ENCODE results near the gene CCM2L. TPM values are rescaled to one million over a fixed set of nuclear protein-coding genes. Genes with fewer than 3 reads are reported as not detected.

CCM2L gene
- total RNA-seq, 1 donor, result not detected

DNA sequence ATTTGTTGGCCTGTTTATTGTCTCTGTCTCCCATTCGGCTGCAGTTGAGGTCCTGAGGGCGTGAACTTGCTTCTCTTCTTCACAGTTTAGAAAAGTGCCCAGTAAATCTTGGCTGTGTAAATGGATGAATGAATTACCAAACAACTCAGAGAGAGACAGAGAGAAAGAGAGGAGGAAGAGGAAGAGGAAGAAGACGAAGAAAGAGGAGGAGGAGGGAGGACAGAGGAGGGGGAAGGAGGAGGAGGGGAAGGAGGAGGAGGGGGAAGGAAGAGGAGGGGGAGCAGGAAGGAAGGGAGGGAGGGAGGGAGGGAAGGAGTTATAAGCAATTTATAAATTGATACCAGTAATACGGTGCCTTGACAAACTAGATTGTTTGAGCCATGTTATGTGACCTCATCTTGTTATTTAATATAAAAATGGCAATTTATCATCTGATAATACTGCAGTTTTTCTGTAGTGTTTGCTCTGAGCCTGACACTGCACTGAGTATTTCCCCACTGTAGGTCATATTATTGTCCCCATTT, 60.5 kb downstream of the CCM2L start:
- Histone ChIP-seq H3K4me1 (ENCODE audit: insufficient read depth, low read length) (peaks cover 29% of the 10 kb centered on the region), H4K20me1 (ENCODE audit: insufficient read depth, low read length) (no peaks in the 10 kb centered on the region), H3K4me2 (ENCODE audit: insufficient read depth, low read length) (no peak overlapping the region), H3K9me3 (ENCODE audit: low read depth, low read length) (no peaks in the 10 kb centered on the region), H2AFZ (ENCODE audit: low read length) (no peak overlapping the region), H3K79me2 (ENCODE audit: insufficient read depth, low read length) (no peaks in the 10 kb centered on the region), H3K36me3 (ENCODE audit: insufficient read depth, low read length) (no peaks in the 10 kb centered on the region), H3K27me3 (ENCODE audit: insufficient read depth, low read length) (peaks cover 11% of the 10 kb centered on the region), H3K27ac (ENCODE audit: low read depth, low read length) (no peak overlapping the region), H3K4me3 (ENCODE audit: insufficient read depth, low read length) (no peak overlapping the region)
- no peak for DNase-seq (ENCODE audit: insufficient read length, low spot score, missing footprints)
- TF ChIP-seq, protein P1, sequence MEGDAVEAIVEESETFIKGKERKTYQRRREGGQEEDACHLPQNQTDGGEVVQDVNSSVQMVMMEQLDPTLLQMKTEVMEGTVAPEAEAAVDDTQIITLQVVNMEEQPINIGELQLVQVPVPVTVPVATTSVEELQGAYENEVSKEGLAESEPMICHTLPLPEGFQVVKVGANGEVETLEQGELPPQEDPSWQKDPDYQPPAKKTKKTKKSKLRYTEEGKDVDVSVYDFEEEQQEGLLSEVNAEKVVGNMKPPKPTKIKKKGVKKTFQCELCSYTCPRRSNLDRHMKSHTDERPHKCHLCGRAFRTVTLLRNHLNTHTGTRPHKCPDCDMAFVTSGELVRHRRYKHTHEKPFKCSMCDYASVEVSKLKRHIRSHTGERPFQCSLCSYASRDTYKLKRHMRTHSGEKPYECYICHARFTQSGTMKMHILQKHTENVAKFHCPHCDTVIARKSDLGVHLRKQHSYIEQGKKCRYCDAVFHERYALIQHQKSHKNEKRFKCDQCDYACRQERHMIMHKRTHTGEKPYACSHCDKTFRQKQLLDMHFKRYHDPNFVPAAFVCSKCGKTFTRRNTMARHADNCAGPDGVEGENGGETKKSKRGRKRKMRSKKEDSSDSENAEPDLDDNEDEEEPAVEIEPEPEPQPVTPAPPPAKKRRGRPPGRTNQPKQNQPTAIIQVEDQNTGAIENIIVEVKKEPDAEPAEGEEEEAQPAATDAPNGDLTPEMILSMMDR (IDR thresholded peaks at IDR 0.05; ENCODE audit: extremely low read depth, low read depth, low read length), result no peak

- H3K27ac ChIP-seq (ENCODE audit: low read depth, low read length), result no peak overlapping the region
- TF ChIP-seq, protein P1 (IDR thresholded peaks at IDR 0.05; ENCODE audit: extremely low read depth, low read depth, low read length), result no peak
- H3K4me2 ChIP-seq (ENCODE audit: insufficient read depth, low read length), result no peak overlapping the region
- H3K4me3 ChIP-seq (ENCODE audit: insufficient read depth, low read length), result no peak overlapping the region
- no peak overlapping the region for H2AFZ ChIP-seq (ENCODE audit: low read length)
- peaks cover 26% of the 10 kb centered on the region for H3K4me1 ChIP-seq (ENCODE audit: insufficient read depth, low read length)
- H3K9me3 ChIP-seq (ENCODE audit: low read depth, low read length), result no peaks in the 10 kb centered on the region
- peaks cover 11% of the 10 kb centered on the region for H3K27me3 ChIP-seq (ENCODE audit: insufficient read depth, low read length)
- no peaks in the 10 kb centered on the region for H3K79me2 ChIP-seq (ENCODE audit: insufficient read depth, low read length)
- no peaks in the 10 kb centered on the region for H4K20me1 ChIP-seq (ENCODE audit: insufficient read depth, low read length)
- no peak for DNase-seq (ENCODE audit: insufficient read length, low spot score, missing footprints)
- no peaks in the 10 kb centered on the region for H3K36me3 ChIP-seq (ENCODE audit: insufficient read depth, low read length)
Measured at GRCh38 chr20:32071395-32072167, 61.3 kb downstream of the CCM2L start.

DNA sequence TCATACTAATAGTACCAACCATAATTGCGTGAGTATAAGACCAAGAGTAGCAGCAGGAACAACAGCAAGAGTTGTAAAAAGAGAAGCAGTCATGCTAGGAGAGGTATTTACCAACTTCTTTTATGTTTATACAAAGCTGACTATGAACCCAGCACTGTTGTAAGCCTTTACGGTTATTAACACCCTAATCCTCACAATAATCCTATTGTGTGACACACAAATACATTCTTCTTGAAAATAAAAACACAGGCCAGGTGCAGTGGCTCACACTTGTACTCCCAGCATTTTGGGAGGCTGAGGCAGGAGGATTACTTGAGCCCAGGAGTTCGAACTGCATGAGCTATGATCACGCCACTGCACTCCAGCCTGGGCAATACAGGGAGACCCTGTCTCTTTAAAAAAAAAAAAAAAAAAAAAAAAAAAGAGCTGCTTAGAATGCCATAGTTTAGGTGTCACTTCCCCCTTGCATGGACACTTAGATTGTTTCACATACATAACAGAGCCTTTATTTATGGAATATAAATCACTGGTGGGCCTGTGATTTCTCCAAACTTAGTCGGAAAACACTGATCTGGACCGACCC, 62.0 kb downstream of the CCM2L start:
- TF ChIP-seq, protein P1 (IDR thresholded peaks at IDR 0.05; ENCODE audit: extremely low read depth, low read depth, low read length), result no peak
- H3K79me2 ChIP-seq (ENCODE audit: insufficient read depth, low read length), result no peaks in the 10 kb centered on the region
- peaks cover 15% of the 10 kb centered on the region for H3K27me3 ChIP-seq (ENCODE audit: insufficient read depth, low read length)
- H3K36me3 ChIP-seq (ENCODE audit: insufficient read depth, low read length), result no peaks in the 10 kb centered on the region
- no peak overlapping the region for H3K27ac ChIP-seq (ENCODE audit: low read depth, low read length)
- H3K4me3 ChIP-seq (ENCODE audit: insufficient read depth, low read length), result no peak overlapping the region
- H2AFZ ChIP-seq (ENCODE audit: low read length), result no peak overlapping the region
- H3K4me1 ChIP-seq (ENCODE audit: insufficient read depth, low read length), result peaks cover 20% of the 10 kb centered on the region
- no peak for DNase-seq (ENCODE audit: insufficient read length, low spot score, missing footprints)
- no peaks in the 10 kb centered on the region for H4K20me1 ChIP-seq (ENCODE audit: insufficient read depth, low read length)
- no peak overlapping the region for H3K4me2 ChIP-seq (ENCODE audit: insufficient read depth, low read length)
- no peaks in the 10 kb centered on the region for H3K9me3 ChIP-seq (ENCODE audit: low read depth, low read length)

GRCh38 chr20:32075534-32075933, 65.3 kb downstream of the CCM2L start:
- Histone ChIP-seq H3K9me3 (ENCODE audit: low read depth, low read length) (no peaks in the 10 kb centered on the region), H3K4me2 (ENCODE audit: insufficient read depth, low read length) (no peak overlapping the region)

More at GRCh38 chr20:32075534-32075933, 65.3 kb downstream of the CCM2L start:
- H3K27ac ChIP-seq (ENCODE audit: low read depth, low read length), result no peak overlapping the region
- no peak overlapping the region for H2AFZ ChIP-seq (ENCODE audit: low read length)
- no peaks in the 10 kb centered on the region for H3K4me1 ChIP-seq (ENCODE audit: insufficient read depth, low read length)
- H3K36me3 ChIP-seq (ENCODE audit: insufficient read depth, low read length), result no peaks in the 10 kb centered on the region
- TF ChIP-seq, protein P1 (IDR thresholded peaks at IDR 0.05; ENCODE audit: extremely low read depth, low read depth, low read length), result no peak
- H3K27me3 ChIP-seq (ENCODE audit: insufficient read depth, low read length), result peaks cover 21% of the 10 kb centered on the region
- no peaks in the 10 kb centered on the region for H4K20me1 ChIP-seq (ENCODE audit: insufficient read depth, low read length)
- H3K79me2 ChIP-seq (ENCODE audit: insufficient read depth, low read length), result no peaks in the 10 kb centered on the region
- DNase-seq (ENCODE audit: insufficient read length, low spot score, missing footprints), result no peak
- H3K4me3 ChIP-seq (ENCODE audit: insufficient read depth, low read length), result no peak overlapping the region

All from osteoblast (primary cell).